GM19395 (cell line): ENCODE data around the gene PACS2.

Experiments
- ATAC-seq: cut with Tn5 transposase; IDR thresholded peaks from one replicate; pipeline ENCODE4 v1.9.1; 2021; ENCODE audit warnings: mild to moderate bottlenecking, moderate library complexity; ENCODE audit not compliant: unreplicated experiment

Gene PACS2

DNA sequence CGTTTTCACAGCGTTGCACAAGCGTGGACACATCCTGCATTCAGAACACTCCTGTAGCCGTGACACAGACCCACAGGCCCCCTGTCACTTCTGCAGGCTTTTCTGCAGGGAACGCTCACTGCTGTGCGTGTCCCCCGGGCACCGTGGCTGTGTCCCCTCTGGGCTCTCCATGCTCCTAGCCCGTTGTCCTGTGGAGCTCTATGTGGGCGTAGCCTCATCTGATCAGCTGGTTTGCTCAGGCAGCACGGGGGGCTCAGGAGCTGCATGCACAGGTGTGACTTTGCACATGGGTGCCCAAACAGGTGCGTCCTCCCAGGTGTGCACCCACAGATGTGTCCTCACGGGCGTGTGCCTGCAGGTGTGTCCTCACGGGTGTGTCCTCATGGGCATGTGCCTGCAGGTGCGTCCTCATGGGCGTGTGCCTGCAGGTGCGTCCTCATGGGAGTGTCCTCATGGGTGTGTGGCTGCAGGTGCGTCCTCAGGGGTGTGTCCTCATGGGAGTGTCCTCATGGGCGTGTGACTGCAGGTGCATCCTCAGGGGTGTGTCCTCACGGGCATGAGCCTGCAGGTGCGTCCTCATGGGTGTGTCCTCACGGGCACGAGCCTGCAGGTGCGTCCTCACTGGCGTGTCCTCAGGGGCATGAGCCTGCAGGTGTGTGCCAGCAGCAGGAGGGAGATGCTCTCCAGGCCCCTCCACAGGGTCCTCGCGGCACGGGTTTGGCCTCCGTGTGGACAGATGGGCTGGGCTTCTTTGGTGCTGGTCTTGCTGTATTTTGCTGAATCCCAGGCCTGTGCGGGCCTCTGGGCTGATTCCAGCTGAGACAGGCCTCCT lies 122.6 kb downstream of the PACS2 start:
- ATAC-seq: no peak

DNA sequence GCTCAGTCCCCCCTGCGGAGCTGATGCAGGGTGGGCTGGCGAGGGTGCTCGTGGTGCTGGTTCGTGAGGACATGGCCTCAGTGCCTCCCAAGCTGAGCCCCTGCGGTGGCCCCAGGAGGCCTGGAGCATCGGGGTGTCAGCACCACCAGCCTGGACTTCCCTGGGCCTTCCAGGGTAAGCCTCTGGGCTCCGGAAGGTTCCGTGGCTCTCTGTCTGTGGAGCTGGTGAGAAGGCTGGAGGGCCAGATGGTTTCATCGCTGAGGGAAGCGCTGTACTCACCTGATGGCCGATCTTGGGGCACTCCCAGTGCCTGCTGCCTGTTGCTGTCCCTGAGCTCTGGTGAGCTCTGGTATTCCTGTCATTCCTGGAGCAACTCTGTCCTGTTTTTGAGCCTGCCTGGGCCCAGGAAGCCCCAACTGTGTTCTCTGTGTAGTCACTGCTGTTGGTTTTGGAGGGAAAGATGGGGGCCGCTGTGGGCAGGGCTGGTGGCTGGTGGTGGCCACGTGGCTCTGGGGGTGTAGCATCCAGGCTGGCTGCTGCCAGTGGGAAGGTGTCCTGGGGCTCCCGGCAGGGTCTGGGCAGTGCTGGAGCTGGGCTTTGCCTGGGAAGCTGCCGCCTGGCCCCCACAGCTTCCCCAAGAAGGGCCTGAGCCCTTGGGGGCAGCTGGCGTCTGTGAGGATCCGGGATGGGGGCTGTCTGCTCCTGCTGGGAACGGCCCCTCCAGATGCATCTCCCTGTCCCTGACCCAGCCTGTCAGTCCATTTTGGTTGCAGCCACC lies 123.4 kb downstream of the PACS2 start:
- ATAC-seq: no peak

DNA sequence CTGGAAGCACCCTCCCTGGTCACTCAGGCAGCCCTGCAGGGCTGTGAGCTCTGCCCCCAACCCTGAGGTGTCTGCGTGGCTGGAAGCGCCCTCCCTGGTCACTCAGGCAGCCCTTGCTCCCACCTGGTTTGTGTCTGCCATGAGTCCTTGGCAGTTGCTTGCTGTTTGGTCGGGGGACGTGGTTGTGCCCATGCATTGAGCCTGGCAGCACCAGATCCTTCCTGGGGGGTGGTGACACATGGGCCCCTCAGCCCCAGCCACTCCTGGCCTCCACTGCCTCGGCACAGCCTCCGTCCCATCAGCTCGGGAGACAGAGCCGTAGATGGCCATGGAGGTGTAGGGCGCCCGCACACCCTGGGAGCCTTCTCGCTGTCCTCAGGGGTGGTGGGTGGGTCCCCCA lies 124.6 kb downstream of the PACS2 start:
- ATAC-seq: no peak

GRCh38 chr14:105439710-105440553 lies 125.4 kb downstream of the PACS2 start:
- ATAC-seq: no peak

- ATAC-seq: no peak
Observed at GRCh38 chr14:105440554-105440900, 126.0 kb downstream of the PACS2 start.

DNA sequence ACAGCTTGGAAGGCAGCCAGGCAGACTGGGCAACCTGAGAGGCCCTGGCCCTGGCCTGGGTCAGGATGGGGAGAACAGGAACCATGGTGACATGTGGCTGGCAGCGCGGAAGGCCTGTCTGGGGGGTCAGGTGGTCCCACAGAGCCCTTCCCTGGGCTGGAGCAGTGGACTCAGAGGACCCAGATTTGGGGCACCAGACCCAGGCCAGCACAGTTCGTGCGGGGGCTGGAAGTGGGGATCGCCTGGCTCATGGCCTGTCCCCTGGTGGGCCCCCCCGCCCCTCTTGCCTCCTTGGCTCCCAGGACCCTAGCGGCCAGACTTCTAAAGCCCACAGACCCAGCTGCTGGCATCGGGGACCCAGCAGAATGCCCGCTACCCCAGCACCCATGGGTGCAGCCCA lies 126.4 kb downstream of the PACS2 start:
- ATAC-seq: no peak

- no peak for ATAC-seq
Observed at GRCh38 chr14:105442125-105442524, 127.6 kb downstream of the PACS2 start.

GRCh38 chr14:105442834-105443233 lies 128.3 kb downstream of the PACS2 start:
- ATAC-seq: no peak

DNA sequence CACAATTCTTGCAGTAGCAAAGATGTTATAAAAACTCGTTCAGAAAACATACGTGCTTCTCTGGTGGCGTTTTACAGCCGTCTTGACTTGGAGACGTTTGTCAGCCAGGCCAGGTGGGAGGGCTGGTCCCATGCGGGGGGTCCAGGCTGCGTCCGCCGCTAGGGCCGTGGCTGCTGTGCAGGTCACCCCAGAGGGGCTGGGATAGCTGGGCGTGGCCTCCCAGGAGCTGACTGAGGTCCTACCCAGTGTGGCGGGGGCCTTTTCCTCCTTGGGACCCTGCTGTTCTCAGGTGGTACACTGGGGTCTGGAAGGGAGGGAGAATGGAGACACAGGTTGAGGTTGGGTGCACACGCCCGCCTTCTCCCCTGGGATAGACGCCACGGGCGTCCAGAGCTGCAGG lies 130.3 kb downstream of the PACS2 start:
- ATAC-seq: no peak

- ATAC-seq: no peak
Observed at GRCh38 chr14:105445290-105445689, 130.7 kb downstream of the PACS2 start.

DNA sequence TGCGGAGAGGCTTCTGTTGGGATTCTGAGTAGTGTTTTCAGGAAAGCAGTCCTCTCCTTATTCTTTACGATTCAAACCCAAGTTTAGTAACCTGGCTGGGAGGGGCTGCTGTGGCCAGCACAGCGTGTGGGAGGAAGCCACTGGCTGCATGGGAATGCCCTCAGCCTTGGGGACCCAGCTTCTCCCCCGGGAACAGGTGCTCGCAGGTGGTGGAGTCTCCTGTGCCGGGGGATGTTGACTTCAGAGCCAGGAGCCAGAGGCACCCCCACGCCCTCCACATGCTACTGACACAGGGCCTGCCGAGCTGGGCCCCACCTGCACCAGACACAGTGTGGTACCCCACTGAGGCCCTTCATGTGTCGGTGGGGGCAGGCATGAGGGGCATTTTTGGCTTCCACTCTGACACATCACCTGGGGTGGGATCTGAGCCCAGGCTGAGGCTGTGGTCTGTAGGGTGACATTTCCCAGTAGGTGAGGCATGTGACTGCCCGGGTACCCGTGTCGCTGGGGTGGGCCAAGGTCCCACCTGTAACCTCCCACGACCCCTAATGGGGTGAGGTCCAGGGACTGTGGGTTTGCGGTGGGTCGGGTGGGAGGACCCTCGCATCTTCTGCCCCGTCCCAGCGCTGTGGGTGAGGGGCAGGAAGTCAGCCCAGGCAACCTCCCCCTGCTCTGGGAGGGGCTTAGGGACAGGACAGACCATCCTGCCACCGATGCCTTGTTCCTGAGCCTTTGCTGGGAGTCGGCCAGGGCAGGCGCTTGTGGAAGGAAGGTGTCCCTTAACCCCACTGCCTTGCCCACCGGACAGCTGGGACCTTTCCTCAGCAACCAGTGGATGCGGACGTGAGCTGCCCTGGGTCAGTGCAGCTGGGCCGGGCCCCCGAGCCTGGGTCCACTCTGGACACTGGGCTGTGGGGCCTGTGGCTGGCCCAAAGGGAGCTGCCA lies 131.6 kb downstream of the PACS2 start:
- ATAC-seq: no peak

- ATAC-seq: no peak
Observed at GRCh38 chr14:105446971-105447370, 132.4 kb downstream of the PACS2 start.
